ENCODE measurements around the gene IRF9. TPM values are rescaled to one million over a fixed set of nuclear protein-coding genes. Genes with fewer than 3 reads are reported as not detected.
A peak's percentile ranks its signal among the peaks of the same experiment; 100 is the strongest.

Gene IRF9
- total and polyA plus RNA-seq, 4 donors = 75.3 to 124 (median 95.6) TPM

- WGBS, 2 donors = 30 to 43% methylated on average over 13 of the region's 13 CpGs
These were observed 24.2 kb upstream of the IRF9 start for GRCh38 chr14:24136684-24137528.

GRCh38 chr14:24137529-24138395 is 23.3 kb upstream of the IRF9 start:
- H3K27ac ChIP-seq (ENCODE audit: low read depth in 1 of 2, low read length in 1 of 2) = peak overlapping the region in 1 of 2 donors; percentile 23
- no peak for TF ChIP-seq CTCF (IDR thresholded peaks at IDR 0.05; ENCODE audit: control extremely low read depth, extremely low read depth)
- H3K36me3 ChIP-seq (ENCODE audit: control insufficient read depth in 4 of 4, insufficient read depth in 4 of 4, low read length in 4 of 4) = peaks cover 0 to 20% (median 12%) of the 10 kb centered on the region in 4 donors
- peak overlapping the region in 1 of 2 donors; percentile 23 for H3K9ac ChIP-seq (ENCODE audit: insufficient read depth in 1 of 2, low read length in 2 of 2)
- ATAC-seq (ENCODE audit: insufficient read depth, low FRiP score) (no peak), DNase-seq (no peak)
- WGBS, 2 donors = 87 to 94% methylated on average over 8 of the region's 8 CpGs
- H3K4me1 ChIP-seq (ENCODE audit: control insufficient read depth in 5 of 5, insufficient read depth in 5 of 5, low read length in 5 of 5) = peaks cover 0 to 29% (median 7%) of the 10 kb centered on the region in 5 donors
- no peaks in the 10 kb centered on the region for H3K27me3 ChIP-seq (ENCODE audit: control insufficient read depth in 3 of 3, insufficient read depth in 3 of 3, low read length in 2 of 3)
- no peak overlapping the region for H3K4me3 ChIP-seq
- H3K9me3 ChIP-seq (ENCODE audit: control insufficient read depth in 4 of 4, insufficient read depth in 3 of 4, low read length in 3 of 4) = no peaks in the 10 kb centered on the region

More at GRCh38 chr14:24136684-24137528, 24.2 kb upstream of the IRF9 start:
- TF ChIP-seq CTCF (IDR thresholded peaks at IDR 0.05; ENCODE audit: control extremely low read depth, extremely low read depth) = no peak
- Histone ChIP-seq H3K36me3 (ENCODE audit: control insufficient read depth in 4 of 4, insufficient read depth in 4 of 4, low read length in 4 of 4) (peaks cover 0 to 20% (median 12%) of the 10 kb centered on the region in 4 donors), H3K4me1 (ENCODE audit: control insufficient read depth in 5 of 5, insufficient read depth in 5 of 5, low read length in 5 of 5) (peaks cover 0 to 24% (median 7%) of the 10 kb centered on the region in 5 donors), H3K9me3 (ENCODE audit: control insufficient read depth in 4 of 4, insufficient read depth in 3 of 4, low read length in 3 of 4) (no peaks in the 10 kb centered on the region), H3K4me3 (peak overlapping the region; percentile 69), H3K9ac (ENCODE audit: insufficient read depth in 1 of 2, low read length in 2 of 2) (peak overlapping the region; percentile 37 to 81), H3K27me3 (ENCODE audit: control insufficient read depth in 3 of 3, insufficient read depth in 3 of 3, low read length in 2 of 3) (no peaks in the 10 kb centered on the region), H3K27ac (ENCODE audit: low read depth in 1 of 2, low read length in 1 of 2) (peak overlapping the region; percentile 80 to 93)
- no peak for ATAC-seq (ENCODE audit: insufficient read depth, low FRiP score)
- DNase-seq = no peak

- no peaks in the 10 kb centered on the region for H3K27me3 ChIP-seq (ENCODE audit: control insufficient read depth in 3 of 3, insufficient read depth in 3 of 3, low read length in 2 of 3)
- no peak overlapping the region for H3K4me3 ChIP-seq
- ATAC-seq (ENCODE audit: insufficient read depth, low FRiP score) (no peak), DNase-seq (no peak)
- H3K36me3 ChIP-seq (ENCODE audit: control insufficient read depth in 4 of 4, insufficient read depth in 4 of 4, low read length in 4 of 4) = peaks cover 0 to 26% (median 16%) of the 10 kb centered on the region in 4 donors
- H3K9ac ChIP-seq (ENCODE audit: insufficient read depth in 1 of 2, low read length in 2 of 2) = no peak overlapping the region
- TF ChIP-seq CTCF (IDR thresholded peaks at IDR 0.05; ENCODE audit: control extremely low read depth, extremely low read depth) = no peak
- peaks cover 0 to 29% (median 7%) of the 10 kb centered on the region in 5 donors for H3K4me1 ChIP-seq (ENCODE audit: control insufficient read depth in 5 of 5, insufficient read depth in 5 of 5, low read length in 5 of 5)
- H3K27ac ChIP-seq (ENCODE audit: low read depth in 1 of 2, low read length in 1 of 2) = no peak overlapping the region
- WGBS, 2 donors = 87 to 94% methylated on average over 13 of the region's 13 CpGs
- H3K9me3 ChIP-seq (ENCODE audit: control insufficient read depth in 4 of 4, insufficient read depth in 3 of 4, low read length in 3 of 4) = no peaks in the 10 kb centered on the region
These were observed 22.4 kb upstream of the IRF9 start for GRCh38 chr14:24138396-24139271.

Measured in lung (tissue), 12 donors.